K562 (cell line): ENCODE results near the gene SLC1A5. TPM values are rescaled to one million over a fixed set of nuclear protein-coding genes. Genes with fewer than 3 reads are reported as not detected.

Experiments
- EGR1 ChIP-seq: fragments of 450-650 bp; conservative IDR thresholded peaks from 2 replicates; pipeline ENCODE4 v1.6.1; 2017; ENCODE audit warnings: mild to moderate bottlenecking
- FOXJ3 ChIP-seq: sonication (generic); formaldehyde crosslinking; IDR thresholded peaks from 2 replicates; pipeline ENCODE4 v1.4.0; 2020; ENCODE audit warnings: mild to moderate bottlenecking, missing genetic modification reagents
- L3MBTL2 ChIP-seq: fragments of 450-650 bp; IDR thresholded peaks from 2 replicates; pipeline ENCODE4 v1.6.1; 2016; ENCODE audit warnings: mild to moderate bottlenecking, moderate library complexity
- MITF ChIP-seq: IDR thresholded peaks from 2 replicates; pipeline ENCODE4 v1.6.1; 2014; ENCODE audit warnings: antibody characterized with exemption
- PATZ1 ChIP-seq: fragments of 250-450 bp; sonication (Bioruptor Pico); IDR thresholded peaks from 2 replicates; pipeline ENCODE4 v1.5.0; 2020; ENCODE audit warnings: mild to moderate bottlenecking, borderline replicate concordance
- PRMT5 ChIP-seq: sonication (generic); formaldehyde crosslinking; IDR thresholded peaks from 2 replicates; pipeline ENCODE4 v1.5.0; 2020; ENCODE audit warnings: missing genetic modification reagents
- REST ChIP-seq, 2 experiments: fragments of 450-650 bp; formaldehyde crosslinking in 1 of 2; IDR thresholded peaks; 2 replicates each; pipeline versions ENCODE4 v1.4.0 to v1.6.1; 2014 to 2020; ENCODE audit warnings: mild to moderate bottlenecking in 2 of 2, borderline replicate concordance in 1 of 2, low read depth in 1 of 2
- SRSF1 ChIP-seq: fragments of 200-400 bp; formaldehyde crosslinking; IDR thresholded peaks from 2 replicates; pipeline ENCODE4 v1.6.1; 2017; ENCODE audit warnings: mild to moderate bottlenecking, low read depth, low read length, moderate library complexity
- TAF7 ChIP-seq: fragments of 450-650 bp; IDR thresholded peaks from 2 replicates; pipeline ENCODE4 v1.6.1; 2016; ENCODE audit warnings: missing genetic modification characterization, missing compliant biosample characterization
- TCF7 ChIP-seq: sonication (generic); IDR thresholded peaks from 2 replicates; pipeline ENCODE4 v1.6.1; 2016; ENCODE audit warnings: antibody characterized with exemption, borderline replicate concordance
- TEAD2 ChIP-seq: fragments of 450-650 bp; IDR thresholded peaks from 2 replicates; pipeline ENCODE4 v1.6.1; 2016; ENCODE audit warnings: missing genetic modification characterization, control low read depth, missing compliant biosample characterization
- ZNF274 ChIP-seq: IDR thresholded peaks from 2 replicates; pipeline ENCODE4 v1.6.1; 2011; ENCODE audit warnings: low read depth, mild to moderate bottlenecking, low read length, moderate library complexity, borderline replicate concordance
- ZZZ3 ChIP-seq: fragments of 450-650 bp; IDR thresholded peaks from 2 replicates; pipeline ENCODE4 v1.6.1; 2016; ENCODE audit warnings: antibody characterized with exemption, mild to moderate bottlenecking, moderate library complexity
- polyA plus RNA-seq, 8 experiments: library from polyadenylated mRNA; depleted of rRNA in 4 of 8; stranded (reverse) in 5 of 8; unstranded in 3 of 8; fragments of >200 nt; fragmentation: Nextera tagmentation in 2 of 8; fragmentation: Illumina TruSeq in 1 of 8; extraction: Ambion mirVana in 2 of 8; extraction: Trizol in 1 of 8; gene quantifications; 2 replicates each; pipeline versions ENCODE4 v1.2.1 to v1.2.3, GENCODE V29; 2011 to 2014; ENCODE audit warnings: inconsistent platforms in 1 of 8, missing spikeins in 1 of 8
- total RNA-seq, 7 experiments: library from RNA; depleted of rRNA in 6 of 7; stranded (reverse); fragments of >200 nt in 6 of 7; fragmentation: Illumina TruSeq in 2 of 7; extraction: Trizol in 2 of 7; gene quantifications; 2 replicates each; pipeline versions ENCODE4 v1.2.1 to v1.2.3, GENCODE V29; 2011 to 2021; ENCODE audit warnings: low replicate concordance in 1 of 7
- TF ChIP-seq, protein P1 (sequence below): fragments of 450-650 bp; formaldehyde crosslinking; IDR thresholded peaks from 2 replicates; pipeline ENCODE4 v1.4.0; 2020; ENCODE audit warnings: mild to moderate bottlenecking, moderate library complexity

SLC1A5 gene
- total and polyA plus RNA-seq, 9 of the 15 experiments (the other 6 are each of a cell fraction or from before 2014, with no cell fraction given) = 31.2 to 417 (median 134) TPM

DNA sequence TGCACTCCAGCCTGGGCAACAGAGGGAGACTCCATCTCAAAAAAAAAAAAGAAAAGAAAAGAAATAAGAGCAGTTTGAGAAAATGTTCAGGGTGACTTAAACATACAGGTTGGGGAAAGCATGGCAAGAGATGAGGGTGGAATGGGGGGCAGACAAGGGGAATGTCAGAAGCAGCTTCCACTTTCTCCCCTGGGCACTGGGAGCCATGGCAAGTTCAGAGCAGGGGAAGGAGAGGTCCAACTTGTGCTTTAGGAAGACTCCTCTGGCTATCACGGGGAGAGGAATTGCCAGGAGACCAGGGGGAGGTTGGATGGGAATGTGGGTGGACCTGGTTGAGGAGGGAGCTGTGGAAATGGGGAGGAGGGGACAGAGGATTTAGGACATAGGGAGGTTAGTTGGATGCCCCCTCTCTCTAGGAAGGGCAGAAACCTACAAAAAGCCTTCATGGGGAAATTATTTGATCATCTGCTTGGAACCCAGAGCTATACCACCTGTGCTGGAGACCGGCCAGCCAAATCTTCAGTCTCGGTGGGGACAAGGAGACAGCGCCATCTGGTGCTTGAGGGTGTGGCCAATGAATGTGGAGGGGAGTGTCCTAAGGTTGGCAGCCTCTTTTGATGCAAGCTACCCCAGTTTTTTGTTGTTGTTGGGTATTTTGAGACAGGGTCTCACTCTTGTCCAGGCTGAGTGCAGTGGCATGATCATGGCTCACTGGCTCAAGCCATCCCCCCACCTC lies 34.8 kb downstream of the SLC1A5 start (continued):
- TF ChIP-seq REST (IDR thresholded peaks at IDR 0.05; ENCODE audit: borderline replicate concordance) = peak; percentile 54; the same call in 1 of the 2 replicates
- TF ChIP-seq REST (CRISPR knock-in tag; IDR thresholded peaks at IDR 0.05; ENCODE audit: low read depth) = no peak
- no peak for TF ChIP-seq FOXJ3
- no peak for TF ChIP-seq TEAD2
- no peak for TF ChIP-seq TAF7 (tag)
- TF ChIP-seq PRMT5 = no peak
- 0 out of 2 replicates have a peak, but pooled peaks have one; percentile 9 for TF ChIP-seq L3MBTL2
- no peak for TF ChIP-seq ZZZ3
- TF ChIP-seq EGR1 = no peak
- TF ChIP-seq ZNF274 = no peak
- no peak for TF ChIP-seq MITF
- TF ChIP-seq, protein P1, sequence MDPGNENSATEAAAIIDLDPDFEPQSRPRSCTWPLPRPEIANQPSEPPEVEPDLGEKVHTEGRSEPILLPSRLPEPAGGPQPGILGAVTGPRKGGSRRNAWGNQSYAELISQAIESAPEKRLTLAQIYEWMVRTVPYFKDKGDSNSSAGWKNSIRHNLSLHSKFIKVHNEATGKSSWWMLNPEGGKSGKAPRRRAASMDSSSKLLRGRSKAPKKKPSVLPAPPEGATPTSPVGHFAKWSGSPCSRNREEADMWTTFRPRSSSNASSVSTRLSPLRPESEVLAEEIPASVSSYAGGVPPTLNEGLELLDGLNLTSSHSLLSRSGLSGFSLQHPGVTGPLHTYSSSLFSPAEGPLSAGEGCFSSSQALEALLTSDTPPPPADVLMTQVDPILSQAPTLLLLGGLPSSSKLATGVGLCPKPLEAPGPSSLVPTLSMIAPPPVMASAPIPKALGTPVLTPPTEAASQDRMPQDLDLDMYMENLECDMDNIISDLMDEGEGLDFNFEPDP (CRISPR knock-in tag) = no peak
- TF ChIP-seq SRSF1 = no peak
- TF ChIP-seq TCF7 = no peak
- TF ChIP-seq PATZ1 = no peak
